M059J (cell line): Measurements from ENCODE around the gene CUEDC1. TPM values are rescaled to one million over a fixed set of nuclear protein-coding genes. Genes with fewer than 3 reads are reported as not detected.

ENCODE experiments used
- DNase-seq: peaks from one replicate; pipeline ENCODE4 v3.0.0-alpha.2; 2012; ENCODE audit warnings: low read depth
- total RNA-seq: library from RNA; depleted of rRNA; stranded (reverse); fragments of >200 nt; shearing (Covaris generic); gene quantifications from 2 replicates; pipeline ENCODE4 v1.2.3, GENCODE V29; 2014

The CUEDC1 gene
- total RNA-seq, 1 experiment from 2014 or later, result 16.2 TPM

DNA sequence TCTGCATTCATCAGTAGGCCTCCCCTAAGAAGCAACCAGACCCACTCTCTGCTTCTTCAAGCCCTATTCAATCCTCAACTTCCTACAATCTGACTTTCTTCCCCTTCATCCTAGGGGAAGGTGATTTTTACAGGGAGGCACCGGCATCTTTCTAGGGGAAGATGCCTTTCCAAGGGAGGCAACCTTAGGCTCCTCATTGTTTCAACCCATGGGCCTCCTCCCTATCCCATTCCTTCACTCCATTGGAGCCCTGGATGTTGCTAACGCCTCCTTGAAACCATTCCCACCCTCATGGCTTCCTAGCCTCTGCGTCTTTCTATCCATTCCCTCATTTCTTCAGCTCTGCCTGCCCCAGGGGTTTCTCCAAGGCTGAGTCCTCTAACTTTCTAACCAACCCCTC lies 2.7 kb upstream of the CUEDC1 start:
- no peak for DNase-seq

DNA sequence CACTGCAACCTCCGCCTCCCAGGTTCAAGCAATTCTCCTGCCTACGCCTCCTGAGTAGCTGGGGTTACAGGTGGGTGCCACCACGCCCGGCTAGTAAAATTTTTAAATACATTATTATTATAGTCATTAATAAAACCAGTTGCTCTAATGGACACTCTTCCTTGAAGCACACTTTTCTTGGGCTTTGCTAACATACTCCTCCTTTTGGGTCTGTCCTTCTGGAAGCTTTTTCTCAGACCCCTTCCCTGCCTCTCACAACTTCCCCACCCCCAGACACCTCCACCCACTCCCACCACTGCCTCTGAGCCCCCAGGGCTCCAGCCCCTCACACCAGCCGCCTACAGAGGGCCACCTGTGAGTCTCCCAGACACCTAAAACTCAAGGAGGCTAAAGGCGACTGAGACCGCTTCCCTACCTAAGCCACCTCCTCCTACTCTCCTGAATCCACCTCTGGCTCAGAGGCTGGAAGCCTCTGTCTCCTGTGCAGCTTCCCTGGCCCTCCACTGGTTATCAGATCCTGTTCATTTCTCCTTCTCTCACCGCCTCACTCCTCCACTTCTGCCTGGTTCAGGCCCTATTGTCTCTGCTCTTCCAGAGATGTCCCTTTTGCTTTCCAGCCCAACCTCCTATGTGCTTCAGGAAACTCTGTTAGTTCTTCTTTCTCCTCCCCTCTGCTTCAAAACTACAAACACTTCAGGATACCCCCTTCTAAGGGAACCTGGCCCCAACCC lies 2.1 kb upstream of the CUEDC1 start:
- no peak for DNase-seq

DNA sequence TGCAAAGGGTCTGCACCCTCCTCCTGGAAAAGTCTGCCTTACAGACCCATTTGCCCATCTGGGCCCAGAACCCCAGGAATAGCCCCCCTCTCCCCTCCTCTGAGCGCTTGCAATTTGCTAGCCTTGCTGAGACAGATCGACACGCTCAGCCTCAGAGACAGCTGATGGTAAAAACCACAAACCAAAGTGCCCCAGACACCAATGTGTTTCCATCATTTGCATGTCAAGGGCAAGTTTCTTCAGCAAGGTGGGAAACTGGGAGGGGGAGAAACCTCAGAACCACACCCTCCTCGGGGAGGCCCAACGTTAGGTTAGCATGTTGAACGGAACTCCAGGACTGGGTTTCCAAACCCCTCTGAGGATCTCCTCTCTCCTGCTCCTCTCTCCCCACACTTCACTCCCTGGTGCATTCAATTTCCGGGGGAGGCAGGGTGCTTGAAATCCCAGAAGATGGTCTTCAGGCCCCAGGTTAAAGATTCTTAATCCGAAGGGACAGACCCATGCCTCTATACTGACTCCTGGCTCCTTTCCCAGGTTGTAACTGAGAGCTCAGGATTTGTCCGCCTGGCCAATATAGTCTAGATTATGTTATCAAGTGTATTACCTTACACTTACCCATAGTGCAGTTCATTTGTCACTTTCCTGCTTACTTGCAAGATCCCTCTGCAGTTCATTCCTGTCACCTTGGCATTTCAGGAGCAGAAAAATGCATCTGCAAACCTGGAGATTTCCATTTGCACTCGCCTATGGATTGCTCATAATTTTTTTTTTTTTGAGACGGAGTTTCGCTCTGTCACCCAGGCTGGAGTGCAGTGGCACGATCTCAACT lies 1.3 kb upstream of the CUEDC1 start:
- no peak for DNase-seq

DNA sequence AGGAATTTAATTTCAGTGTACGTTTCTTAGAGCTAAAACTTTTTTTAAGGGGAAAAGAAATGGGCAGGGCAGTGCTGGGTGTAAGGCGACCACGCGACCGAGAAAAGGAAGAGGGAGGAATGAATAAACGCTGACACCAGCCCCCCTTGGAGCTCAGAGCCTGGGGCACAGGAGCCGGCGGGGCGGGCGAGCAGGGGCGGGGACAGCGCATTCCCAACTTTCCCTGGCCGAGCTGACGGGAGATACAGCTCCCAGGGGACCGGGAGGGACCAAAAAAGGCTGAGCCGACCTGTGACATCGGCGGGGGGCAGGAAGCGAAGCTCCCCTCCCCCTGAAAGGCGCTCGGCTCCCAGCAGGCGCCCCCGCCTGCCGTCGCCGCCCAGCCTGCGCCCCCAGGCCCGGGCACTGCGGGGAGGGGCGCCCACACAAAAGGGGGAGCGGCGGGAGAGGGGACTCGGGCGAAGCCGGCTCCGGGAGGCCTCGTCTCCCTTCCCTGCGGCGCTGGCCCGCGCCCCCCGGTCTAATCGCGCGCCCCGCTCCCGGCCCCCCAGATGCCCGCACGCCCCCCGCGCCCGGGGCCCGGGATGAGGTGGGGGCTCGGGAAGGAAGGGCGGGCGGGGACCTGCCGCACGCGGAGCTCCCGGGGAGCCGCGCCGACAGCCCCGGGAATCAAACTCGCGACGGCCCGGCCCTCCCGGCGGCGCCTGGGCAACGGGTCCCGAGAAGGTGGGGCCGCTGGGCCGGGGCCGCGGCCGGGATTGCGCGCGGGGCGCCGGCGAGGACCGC lies 622 bp downstream of the CUEDC1 start:
- peak; percentile 81 for DNase-seq

DNA sequence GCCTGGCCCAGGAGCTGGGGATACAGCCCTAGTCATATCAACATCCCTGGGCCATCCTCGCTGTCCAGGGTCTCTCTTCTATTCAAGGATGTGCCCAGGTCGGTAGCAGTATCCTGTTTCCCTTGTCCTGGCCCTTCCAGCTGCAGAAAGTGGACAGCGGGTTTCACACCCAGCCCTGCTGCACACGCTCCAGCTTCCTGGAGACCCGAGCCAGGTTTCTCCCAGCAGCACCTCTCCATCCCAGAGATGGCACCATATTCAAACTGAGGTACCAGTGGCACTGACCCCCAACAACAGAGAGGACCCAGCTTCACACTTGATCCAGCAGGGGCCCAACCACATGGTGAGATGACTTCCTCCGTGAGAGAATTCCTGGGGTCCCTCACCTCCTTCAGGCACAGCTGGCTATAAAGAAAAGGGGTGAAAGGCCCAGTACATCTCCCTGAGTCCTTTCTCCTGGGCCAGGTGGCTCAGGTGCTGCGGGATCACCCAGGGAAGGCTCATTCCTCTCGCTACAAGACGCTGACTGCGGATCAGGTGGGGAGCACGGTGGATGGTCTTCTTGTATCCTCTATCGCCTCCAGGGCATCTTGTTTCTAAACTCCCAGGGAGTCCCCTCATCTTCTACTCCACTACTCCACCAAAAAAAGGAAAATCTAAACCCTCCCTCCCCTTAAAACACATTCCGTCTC lies 1.4 kb downstream of the CUEDC1 start:
- DNase-seq, result no peak

DNA sequence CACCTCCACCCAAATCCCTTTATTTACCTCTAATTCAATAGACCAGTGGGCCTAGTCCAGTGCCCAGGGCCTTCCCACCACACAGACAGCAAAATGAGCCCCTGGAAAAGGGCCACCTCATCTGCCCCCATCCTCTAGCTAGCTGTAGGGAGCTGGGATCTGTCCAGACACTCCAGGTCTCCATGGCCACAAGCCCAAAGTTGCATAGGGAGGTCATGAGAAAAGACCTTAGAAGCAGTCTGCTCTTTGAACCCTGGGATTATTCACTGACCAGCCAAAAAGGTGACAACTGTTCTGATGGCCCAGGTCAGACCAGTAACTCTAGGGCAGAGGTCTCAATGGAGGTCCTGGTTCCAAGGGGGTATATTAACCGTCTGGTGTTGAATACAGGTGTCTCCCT lies 2.0 kb downstream of the CUEDC1 start:
- peak; percentile 46 for DNase-seq

DNA sequence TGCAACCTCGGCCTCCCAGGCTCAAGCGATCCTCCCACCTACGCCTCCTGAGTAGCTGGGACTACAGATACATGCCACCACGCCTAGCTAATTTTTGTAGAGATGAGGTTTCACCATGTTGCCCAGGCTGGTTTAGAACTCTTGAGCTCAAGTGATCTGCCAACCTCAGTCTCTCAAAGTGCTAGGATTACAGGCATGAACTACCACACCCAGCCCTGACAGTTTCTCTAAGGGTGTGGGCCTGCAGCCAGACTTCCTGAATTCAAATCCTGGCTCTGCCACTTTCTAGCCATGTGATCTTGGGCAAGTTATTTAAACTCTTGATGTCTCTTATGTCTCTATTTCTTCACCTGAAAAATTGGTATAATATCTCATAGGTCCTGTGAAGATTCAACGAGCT lies 5.6 kb downstream of the CUEDC1 start:
- DNase-seq, result peak; percentile 63

DNA sequence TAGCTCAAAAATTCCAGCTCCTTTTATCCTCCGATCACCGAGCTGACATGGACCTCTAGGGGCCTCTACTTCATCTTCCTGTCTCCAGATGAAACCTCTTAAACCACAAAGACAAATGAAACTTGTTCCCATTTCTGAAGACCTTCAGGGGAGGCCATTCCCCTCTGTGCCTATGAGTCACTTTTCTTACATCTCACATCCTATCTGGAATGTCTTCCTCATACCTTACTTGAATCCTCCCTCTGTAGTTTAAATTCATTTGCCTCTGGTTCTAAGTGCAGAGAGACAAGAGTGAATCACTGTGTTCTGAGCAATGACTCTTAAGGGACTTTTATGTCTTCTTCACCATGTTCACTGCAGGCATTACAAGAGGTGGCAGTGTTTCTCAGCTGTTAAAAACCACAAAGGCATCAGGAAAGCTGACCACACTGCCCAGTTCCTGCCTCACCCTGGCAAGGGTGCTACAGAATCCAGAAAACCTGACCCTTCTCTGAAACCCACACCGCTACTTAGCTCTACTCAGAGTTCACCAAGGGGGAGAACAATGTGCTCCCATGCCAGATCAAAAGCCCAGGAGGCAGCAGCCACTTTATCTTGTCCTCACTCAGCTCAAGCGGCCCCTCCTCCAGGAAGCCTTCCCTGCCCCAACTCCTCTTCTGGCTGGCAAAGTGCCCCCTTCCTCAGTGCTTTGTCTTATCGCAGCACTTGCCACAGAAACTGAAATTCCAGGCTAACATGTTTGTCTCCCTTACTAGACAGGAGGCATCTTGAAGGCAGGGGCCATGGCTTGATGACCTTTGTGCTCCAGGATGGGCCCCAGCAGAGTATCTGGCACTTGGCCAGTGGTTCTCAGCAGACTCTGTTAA lies 6.4 kb downstream of the CUEDC1 start:
- peak; percentile 99 for DNase-seq

DNA sequence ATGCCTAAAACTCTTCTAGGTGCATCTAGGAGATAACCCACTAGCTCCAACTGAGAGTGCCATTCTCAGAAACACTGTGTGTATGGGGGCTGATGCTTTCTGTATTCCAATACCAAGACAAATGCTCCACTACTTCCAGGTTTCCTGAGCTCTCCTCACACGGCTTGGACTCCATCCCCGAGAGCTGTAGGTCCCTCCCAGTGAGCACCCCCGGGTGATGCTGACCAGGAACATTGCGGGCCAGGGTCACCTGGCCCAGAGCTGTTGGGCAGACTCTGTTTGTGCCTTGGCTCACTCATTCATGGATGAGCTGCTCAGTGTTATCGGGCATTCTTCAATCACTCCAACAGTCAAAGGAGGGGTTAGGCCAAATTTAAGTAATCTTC lies 7.0 kb downstream of the CUEDC1 start:
- no peak for DNase-seq

DNA sequence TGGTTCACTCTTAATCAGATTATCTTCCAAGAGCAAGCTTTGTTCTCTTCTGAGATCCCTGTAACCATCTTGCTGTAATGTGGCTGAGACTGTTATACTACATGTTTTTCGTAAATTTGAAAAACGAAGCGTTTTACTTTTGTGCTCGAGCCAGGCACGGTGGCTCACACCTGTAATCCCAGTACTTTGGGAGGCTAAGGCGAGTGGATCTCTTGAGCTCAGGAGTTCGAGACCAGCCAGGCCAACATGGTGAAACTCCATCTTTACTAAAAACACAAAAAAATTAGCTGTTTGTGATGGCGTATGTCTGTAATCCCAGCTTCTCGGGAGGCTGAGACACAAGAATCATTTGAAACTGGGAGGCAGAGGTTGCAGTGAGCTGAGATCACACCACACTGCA lies 7.8 kb downstream of the CUEDC1 start:
- DNase-seq, result no peak

DNA sequence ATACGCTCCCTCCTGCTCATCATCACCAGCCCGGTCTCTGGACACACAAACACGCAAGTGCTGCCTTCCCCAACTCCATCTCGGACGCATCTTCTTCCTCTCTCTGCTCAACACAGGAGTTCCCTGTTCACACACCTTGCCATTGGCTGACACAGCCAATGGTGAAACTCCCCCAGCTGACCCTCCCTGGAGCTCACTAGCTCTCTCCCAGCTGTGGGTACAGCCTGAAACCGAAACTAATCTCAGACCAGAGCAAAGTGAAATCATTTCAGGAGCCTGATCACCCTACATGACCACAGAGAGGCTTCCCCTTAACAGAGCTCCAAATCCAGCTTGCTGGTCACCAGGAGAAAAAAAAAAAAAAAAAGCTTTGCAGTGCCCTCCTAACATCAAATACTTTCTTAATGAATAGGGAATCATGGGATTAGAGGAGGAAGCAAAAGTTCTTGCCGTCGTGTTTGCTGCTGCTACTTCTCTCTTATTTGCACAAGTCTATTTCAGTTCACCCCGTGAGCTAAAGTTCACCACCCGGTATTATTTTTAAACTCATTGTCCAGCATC lies 8.3 kb downstream of the CUEDC1 start:
- DNase-seq, result peak; percentile 85

DNA sequence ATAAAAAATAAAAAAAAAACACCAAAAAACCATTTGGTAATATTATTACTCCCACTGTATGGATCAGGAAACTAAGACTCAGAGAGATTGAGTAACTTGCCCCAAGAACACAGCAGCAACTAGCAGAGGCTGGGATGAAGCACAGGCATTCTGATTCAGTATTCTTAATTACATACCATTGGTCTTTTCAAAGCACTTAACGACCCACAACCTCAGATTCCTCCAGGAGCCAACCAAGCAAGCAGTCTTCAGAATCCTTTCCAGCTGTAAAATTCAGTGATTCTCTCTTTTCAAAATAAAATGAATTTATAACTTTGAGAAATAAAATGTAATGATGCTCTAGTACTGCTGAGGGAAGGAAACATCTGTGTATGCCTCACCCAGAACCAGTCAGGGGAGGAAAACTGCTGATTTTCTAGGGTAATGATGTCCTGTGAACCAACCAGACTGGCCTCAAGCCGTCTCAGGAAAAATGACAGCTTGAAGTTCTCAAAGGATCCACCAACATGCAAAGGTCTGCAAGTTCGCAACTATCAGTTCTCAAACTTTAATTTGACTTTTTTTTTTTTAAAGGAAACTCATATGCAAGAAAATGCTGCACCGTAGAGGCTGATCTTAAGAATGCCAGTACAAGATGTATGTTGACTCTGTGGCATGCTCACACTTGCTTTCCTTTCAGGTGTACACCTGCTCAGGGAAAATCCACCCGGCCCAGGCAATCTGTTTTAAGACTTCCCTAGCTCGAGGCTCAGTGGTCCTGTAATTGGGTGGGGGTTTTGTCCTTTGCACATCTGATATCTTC lies 9.0 kb downstream of the CUEDC1 start:
- peak; percentile 55 for DNase-seq

DNA sequence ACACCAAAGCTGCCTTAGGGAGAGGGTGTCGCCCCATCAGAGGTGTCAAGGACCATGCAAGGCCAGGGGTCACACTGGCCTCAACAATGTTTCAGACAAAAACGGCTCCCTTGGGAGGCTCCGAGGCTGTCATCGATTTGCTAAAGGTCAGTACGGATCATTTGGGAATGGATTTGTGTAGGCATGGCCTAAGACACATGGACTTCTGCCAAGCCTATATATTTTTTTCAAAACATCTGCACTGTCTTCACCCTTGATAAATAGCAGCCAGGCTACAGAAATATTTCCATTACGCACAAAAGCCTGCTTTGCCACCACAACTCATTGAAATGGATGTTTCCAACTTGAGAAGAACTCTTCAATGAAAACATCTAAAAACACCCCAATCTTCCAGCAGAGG lies 10.3 kb downstream of the CUEDC1 start:
- DNase-seq, result no peak

DNA sequence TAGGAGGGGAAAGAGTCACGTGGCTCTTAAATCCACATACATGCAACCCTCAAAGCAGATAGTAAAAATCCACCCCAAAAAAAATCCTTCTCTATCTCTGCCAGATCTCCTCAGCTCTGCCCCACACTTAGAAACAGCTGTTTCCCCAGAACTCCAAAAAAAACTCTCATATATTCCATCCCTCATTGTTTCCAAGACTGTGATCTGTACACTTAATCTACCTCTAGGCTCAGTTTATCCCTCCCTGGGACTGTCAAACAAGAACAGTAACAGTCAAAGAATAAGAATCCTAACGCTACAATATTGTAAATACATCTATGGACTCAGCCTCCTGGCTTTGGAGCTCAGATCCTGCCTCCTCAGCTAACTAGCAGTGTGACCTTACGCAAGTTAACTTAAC lies 11.6 kb downstream of the CUEDC1 start:
- no peak for DNase-seq

DNA sequence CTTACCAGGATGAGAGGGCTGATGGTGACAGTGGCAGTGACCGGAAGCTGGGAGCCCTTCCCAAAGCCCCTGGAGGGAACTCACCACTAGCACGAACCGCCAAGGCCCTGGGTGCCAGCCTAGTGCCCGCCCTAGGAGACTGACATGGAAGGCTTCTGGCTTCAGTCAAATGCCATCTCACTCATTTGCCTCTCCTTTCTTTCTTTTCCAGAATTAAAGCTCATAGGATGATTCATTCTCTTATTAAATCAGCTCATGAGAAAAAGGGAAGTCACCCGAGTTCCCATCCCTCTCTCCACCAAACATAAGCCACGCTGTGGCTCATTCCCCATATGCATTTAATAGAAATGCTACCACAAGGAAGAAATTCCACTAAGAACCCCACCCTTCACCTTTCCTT lies 12.1 kb downstream of the CUEDC1 start:
- DNase-seq, result peak; percentile 81

DNA sequence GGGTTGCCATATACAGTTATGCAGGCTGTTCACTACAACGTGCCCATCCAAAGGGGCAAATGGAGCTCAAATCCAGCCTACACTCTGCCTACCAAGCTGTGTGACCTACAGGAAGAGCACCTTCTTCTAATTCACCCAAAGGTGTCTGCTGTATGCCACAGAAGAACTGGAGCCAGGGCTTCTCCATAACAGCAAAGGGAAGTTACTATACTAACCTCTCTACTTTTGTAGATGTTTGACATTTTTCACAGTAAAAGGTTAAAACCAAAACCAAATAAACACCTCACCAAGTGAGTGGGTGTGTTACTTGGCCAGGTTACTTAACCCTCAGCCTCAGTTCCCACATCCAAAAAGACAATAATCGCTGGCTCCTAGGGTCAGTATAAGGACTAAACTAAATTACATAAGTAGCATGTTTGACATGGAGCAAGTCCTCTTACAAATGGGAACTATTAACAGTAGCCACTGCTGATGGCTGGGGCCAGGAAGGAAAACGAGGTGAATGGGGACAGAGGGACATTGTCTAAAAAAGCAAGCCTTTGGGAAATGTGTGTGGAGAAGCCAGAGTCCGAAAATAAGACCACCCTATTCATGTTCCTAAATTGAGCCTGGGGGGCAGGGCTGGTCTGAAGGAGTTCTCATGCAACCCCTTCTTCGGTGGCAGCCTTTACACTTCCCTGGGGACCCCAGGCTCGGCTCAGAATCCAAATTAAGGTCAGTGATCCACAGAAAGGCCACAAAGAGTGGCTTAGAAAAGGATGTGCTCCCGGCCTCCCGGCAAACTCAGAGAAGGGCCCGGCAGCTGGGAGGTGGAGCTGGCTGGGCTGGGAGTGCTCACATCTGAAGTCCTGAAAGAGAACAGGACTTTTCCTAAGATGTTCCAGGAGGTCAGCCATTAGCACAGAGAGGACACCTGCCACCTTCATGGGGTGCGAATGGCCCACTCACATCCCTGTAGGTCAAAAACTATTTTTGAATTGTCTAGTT lies 13.5 kb downstream of the CUEDC1 start:
- DNase-seq, result no peak

DNA sequence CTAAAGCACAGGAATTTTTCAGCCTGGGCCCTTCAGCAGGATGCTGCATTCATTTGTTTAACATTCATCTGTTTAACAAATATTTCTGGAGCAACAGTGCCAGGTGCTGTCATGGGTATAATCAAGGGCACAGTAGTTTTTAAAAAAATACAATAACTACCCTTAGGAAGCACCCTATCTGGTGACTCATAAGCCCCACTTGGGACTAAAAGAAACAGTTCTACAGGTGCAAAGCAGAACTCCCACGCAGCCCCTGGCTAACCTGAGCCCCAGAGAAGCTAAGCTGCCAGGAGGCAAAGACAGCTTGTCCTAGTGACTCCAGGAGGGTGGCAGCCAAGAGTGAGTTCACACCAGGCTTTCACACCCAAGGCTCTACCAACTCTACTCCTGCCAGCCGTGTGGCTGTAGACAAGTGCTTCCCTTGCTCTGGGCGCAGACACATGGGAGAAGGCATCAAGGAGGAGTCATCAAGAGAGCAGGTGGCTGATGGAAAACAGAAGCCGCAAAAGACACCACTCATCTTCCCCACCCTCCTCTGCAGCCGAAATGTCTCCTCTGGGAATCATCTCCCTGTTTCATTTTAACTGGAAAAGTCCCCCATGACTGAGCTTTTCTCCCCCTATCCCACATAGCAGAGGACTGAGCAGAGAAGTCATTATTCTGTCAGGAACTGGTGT lies 14.4 kb downstream of the CUEDC1 start:
- DNase-seq, result peak; percentile 42

DNA sequence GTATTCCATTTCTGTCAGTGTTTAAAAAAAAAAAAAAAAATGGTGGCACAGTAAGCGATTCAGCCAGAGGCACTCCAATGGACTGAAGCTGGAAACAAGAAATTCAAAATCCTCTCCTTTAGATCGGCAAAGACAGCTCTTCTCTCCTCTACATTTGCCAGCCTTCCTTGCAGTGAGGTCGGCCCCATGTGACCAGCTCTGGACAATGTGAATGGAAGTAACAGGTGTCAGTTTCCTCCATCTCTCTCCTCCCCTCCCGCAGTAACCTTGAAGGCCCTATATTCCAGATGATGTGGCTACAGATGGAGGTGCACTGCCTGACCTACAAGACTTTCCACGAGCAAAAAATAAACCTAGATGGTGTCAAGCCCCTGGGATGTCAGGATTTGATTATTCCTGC lies 15.0 kb downstream of the CUEDC1 start:
- DNase-seq, result no peak
